HG02840 (cell line): ENCODE measurements around the gene ATF7.
A peak's percentile ranks its signal among the peaks of the same experiment; 100 is the strongest.
"Not testable (repeated sequence)": the region's sequence is repeated elsewhere in the genome, so short reads cannot be mapped to it uniquely, and the experiment has no call there.

Source experiments
- ATAC-seq: cut with Tn5 transposase; IDR thresholded peaks from one replicate; pipeline ENCODE4 v1.9.1; 2021; ENCODE audit warnings: mild to moderate bottlenecking, moderate library complexity, moderate number of reproducible peaks; ENCODE audit not compliant: unreplicated experiment, low FRiP score

Gene ATF7

GRCh38 chr12:53625946-53626701, at the start of gene ATF7:
Gene ATF7, minus strand, starts transcription at chr12:53626382. Its CDS starts 25,382 bp downstream, at chr12:53601000.
- peak; percentile 95 for ATAC-seq

- no peak for ATAC-seq
These were observed 49.0 kb upstream of the ATF7 start for GRCh38 chr12:53674977-53675700.

GRCh38 chr12:53670971-53671370, 44.8 kb upstream of the ATF7 start:
- ATAC-seq: no peak

- no peak for ATAC-seq
These were observed 44.1 kb upstream of the ATF7 start for GRCh38 chr12:53670308-53670707.

- no peak for ATAC-seq
These were observed 40.9 kb upstream of the ATF7 start for GRCh38 chr12:53667080-53667479.

GRCh38 chr12:53664936-53665335, 38.8 kb upstream of the ATF7 start:
- ATAC-seq: no peak

GRCh38 chr12:53664191-53664590, 38.0 kb upstream of the ATF7 start:
- no peak for ATAC-seq

- no peak for ATAC-seq
These were observed 33.9 kb upstream of the ATF7 start for GRCh38 chr12:53660041-53660440.

- ATAC-seq: no peak
These were observed 33.4 kb upstream of the ATF7 start for GRCh38 chr12:53659571-53659981.

GRCh38 chr12:53659011-53659551, 32.9 kb upstream of the ATF7 start:
- no peak for ATAC-seq

GRCh38 chr12:53657041-53657440, 30.9 kb upstream of the ATF7 start:
- ATAC-seq: no peak

- ATAC-seq: no peak
These were observed 27.4 kb upstream of the ATF7 start for GRCh38 chr12:53653595-53653994.

- ATAC-seq: no peak
These were observed 26.2 kb upstream of the ATF7 start for GRCh38 chr12:53652366-53652765.

GRCh38 chr12:53651737-53652136, 25.6 kb upstream of the ATF7 start:
- ATAC-seq: no peak

- not testable (repeated sequence) for ATAC-seq
These were observed 20.1 kb upstream of the ATF7 start for GRCh38 chr12:53646300-53646699.

- no peak for ATAC-seq
These were observed 19.0 kb upstream of the ATF7 start for GRCh38 chr12:53645165-53645564.

- no peak for ATAC-seq
These were observed 18.0 kb upstream of the ATF7 start for GRCh38 chr12:53644133-53644532.

GRCh38 chr12:53643232-53643979, 17.2 kb upstream of the ATF7 start:
- ATAC-seq: no peak

GRCh38 chr12:53638057-53638456, 11.9 kb upstream of the ATF7 start:
- no peak for ATAC-seq

- no peak for ATAC-seq
These were observed 10.5 kb upstream of the ATF7 start for GRCh38 chr12:53636641-53637040.

GRCh38 chr12:53635708-53636107, 9.5 kb upstream of the ATF7 start:
- ATAC-seq: not testable (repeated sequence)
